Measurements from ENCODE around the gene CDK17. TPM values are rescaled to one million over a fixed set of nuclear protein-coding genes. Genes with fewer than 3 reads are reported as not detected.
"Not testable (repeated sequence)": the region's sequence is repeated elsewhere in the genome, so short reads cannot be mapped to it uniquely, and the experiment has no call there.

The CDK17 gene
- 10 to 100 TPM; 38.6 to 67.7 (median 51.6) TPM for polyA plus RNA-seq (ENCODE audit: insufficient read depth in 1 of 5, insufficient read length in 5 of 5, low replicate concordance in 1 of 5)
- long read RNA-seq, donor 1, partial matches to known transcripts, result 0 of 4 reads
- long read RNA-seq, donor 1, other reads (novel, unspliced or antisense), result 0 of 4 reads
- long read RNA-seq, donor 2, full-length matches to known transcripts, result 5 of 5 reads
- long read RNA-seq, donor 2, partial matches to known transcripts, result 0 of 5 reads
- long read RNA-seq, donor 2, other reads (novel, unspliced or antisense), result 0 of 5 reads
- long read RNA-seq, donor 3, full-length matches to known transcripts, result 4 of 4 reads
- long read RNA-seq, donor 3, partial matches to known transcripts, result 0 of 4 reads
- long read RNA-seq, donor 3, other reads (novel, unspliced or antisense), result 0 of 4 reads
- long read RNA-seq, donor 4, full-length matches to known transcripts, result 4 of 4 reads
- long read RNA-seq, donor 4, partial matches to known transcripts, result 0 of 4 reads
- long read RNA-seq, donor 4, other reads (novel, unspliced or antisense), result 0 of 4 reads
- long read RNA-seq, donor 5, full-length matches to known transcripts, result 8 of 16 reads
- long read RNA-seq, donor 5, partial matches to known transcripts, result 8 of 16 reads
- long read RNA-seq, donor 5, other reads (novel, unspliced or antisense), result 0 of 16 reads
- long read RNA-seq, donor 6, full-length matches to known transcripts, result 8 of 8 reads
- long read RNA-seq, donor 6, partial matches to known transcripts, result 0 of 8 reads
- long read RNA-seq, donor 6, other reads (novel, unspliced or antisense), result 0 of 8 reads
- long read RNA-seq, donor 7, full-length matches to known transcripts, result 7 of 7 reads
- long read RNA-seq, donor 7, partial matches to known transcripts, result 0 of 7 reads
- long read RNA-seq, donor 7, other reads (novel, unspliced or antisense), result 0 of 7 reads
- long read RNA-seq, donor 8, full-length matches to known transcripts, result 1 of 1 reads
- long read RNA-seq, donor 8, partial matches to known transcripts, result 0 of 1 reads
- long read RNA-seq, donor 8, other reads (novel, unspliced or antisense), result 0 of 1 reads

DNA sequence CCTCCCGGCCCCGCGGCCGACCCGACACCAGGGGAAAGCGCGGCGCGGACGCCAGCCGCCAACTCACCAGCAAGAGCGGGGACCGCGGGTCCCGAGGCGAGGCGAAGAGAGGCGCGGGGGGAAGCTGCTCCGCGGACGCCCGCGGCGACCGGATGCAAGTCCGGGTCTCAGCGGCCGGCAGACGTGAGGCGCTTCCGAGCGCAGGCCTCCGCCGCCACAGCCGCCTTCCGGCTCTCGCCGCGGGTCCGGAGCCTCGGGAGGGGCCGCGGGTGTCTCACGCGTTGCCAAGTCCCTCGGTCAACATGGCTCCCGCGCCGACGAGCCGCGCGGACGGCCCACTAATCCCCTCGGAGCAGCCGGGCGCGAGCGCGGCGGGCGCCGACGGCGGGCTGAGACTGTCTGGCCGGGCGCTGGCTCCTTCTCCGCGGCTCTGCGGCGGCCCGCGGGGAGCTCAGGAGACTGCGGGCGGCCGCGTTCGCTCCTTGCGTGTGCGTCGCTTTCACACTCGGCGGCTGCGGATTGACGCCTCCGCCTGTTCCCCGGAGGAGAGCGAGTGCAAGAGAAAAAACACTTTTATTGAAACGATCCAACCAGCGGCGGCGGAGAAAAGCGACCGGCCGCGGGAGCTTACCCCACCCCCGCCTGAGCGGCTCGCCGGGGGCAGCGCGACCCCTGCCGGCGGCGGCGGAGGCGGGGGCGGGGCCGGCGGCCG lies at the start of gene CDK17:
Gene CDK17 (minus strand): TSS at position 521 of the 712 bp plus-strand sequence. CDS start 65,603 bp downstream, outside the sequence.
- peak; percentile 87 for DNase-seq

DNA sequence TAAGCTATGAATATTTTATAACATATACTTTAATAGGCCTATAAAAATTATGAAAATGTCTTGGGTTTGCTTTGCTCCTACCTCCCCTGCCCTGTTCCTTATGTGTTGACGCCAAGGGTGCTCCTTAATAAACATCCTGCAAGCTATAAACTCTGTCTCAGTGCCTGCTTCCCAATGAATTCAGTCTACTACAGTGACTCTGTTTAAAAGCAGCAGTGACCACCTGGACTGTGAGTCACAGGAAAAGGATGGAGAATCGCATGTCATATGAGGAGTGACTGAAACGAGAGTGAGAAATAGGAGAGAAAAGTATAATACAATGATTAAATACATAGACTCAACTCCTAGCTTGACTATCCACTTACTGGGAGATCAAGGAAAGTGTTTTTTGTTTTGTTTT lies 48.1 kb upstream of the CDK17 start:
- DNase-seq, result no peak

DNA sequence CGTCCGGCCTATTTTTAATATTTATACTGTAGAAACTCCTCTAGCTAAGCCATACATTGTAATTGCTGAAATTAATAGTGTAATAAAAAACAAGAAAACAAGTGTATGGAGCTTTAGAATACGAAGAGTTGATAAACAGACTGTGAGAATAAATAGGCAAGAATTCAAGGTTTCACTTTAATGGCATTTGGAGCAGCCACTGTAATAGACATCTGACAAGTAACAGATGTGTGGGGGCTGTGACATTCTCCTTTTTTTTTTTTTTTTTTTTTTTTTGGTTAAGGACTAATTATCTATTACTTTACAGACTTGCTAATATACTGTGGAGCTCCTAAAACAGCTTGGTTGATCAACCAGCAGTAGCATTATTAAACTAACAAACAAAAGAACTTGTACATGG lies 47.0 kb upstream of the CDK17 start:
- DNase-seq, result no peak

DNA sequence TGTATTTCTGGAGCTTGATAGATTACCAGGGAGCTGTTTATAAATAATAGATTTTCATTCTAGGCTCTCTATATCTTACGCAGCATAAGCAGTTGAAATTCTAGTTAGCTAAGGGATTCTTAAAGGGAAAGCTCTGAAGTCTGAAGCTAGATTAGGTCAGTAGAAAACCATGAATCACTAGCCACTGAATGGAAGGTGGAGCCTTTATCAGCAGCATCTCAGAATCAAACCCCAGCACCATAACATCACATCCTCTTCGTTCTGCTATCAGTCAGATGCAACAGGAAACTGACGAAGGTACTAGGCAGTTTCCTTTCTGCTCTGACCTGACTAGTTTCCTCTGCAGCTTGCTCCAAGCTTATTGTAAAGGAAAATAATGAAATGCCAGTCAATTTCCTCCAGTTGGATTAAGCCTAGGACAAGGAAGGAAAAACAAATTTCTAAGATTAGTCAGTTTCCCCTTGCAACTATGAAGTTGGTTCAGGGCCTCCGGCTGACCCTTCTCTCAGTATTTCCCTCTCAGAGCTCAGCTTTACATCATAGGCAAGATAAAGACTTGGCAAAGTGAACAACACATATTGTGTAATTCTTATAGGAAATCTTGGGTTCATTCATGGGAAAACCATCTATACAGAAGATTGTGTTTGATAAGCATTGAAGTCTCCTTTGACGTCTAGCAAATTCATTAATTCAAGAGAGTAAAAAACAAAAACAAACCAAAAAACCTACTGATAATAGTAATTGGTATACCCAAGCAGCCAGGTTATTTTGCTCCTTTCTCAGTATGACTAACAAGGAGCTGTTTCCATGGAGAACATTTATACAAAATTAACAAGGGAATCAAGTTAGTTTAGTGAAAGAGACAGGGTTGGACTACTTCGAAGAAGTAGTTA lies 45.7 kb upstream of the CDK17 start:
- peak; percentile 57 to 71 for DNase-seq

DNA sequence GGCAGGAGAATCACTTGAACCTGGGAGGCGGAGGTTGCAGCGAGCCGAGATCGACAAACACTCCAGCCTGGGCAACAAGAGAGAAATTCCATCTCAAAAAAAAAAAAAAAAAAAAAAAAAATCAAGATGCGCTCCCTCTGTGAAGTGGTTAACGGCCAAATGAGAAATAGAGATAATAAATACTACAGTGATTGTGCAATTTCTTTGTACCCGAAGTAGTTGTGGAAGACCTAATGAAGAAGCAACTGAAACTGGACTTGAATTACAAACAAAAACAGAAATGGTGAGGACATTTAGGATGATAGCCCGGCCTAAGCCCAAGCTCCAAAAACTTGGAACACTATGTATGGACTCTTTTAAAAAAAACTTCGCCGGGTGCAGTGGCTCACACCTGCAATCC lies 44.2 kb upstream of the CDK17 start:
- no peak for DNase-seq

DNA sequence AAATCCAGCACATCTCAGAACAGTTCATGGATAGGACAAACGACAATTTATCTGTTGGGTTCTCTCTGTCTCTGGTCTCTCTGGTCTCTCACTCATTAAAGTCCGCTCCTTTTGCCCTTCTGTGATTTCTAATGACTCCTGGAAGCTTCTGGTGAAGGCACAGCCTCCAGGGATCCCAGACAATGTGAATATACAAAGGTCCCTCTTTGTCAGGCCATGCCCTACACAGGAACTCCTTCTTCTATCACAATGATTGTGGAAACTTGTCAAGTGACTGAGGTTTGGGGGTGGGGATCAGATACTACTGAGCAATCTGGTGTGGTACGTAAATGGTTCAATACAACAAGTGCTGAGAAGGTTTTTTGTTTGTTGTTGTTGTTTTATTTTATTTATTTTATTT lies 42.7 kb upstream of the CDK17 start:
- DNase-seq, result no peak

DNA sequence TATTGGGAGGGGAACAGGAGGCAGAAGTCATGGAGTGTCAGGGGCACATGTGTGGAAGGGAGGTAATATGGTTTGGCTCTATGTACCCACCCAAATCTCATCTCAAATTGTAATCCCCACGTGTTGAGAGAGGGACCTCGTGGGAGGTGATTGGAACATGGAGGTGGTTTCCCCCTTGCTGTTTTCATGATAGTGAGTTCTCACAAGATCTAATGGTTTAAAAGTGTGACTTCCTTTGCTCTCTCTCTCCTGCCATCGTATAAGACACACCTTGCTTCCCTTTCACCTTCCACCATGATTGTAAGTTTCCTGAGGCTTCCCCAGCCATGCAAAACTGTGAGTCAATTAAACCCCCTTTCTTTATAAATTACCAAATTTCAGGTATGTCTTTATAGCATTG lies 41.6 kb upstream of the CDK17 start:
- no peak for DNase-seq

DNA sequence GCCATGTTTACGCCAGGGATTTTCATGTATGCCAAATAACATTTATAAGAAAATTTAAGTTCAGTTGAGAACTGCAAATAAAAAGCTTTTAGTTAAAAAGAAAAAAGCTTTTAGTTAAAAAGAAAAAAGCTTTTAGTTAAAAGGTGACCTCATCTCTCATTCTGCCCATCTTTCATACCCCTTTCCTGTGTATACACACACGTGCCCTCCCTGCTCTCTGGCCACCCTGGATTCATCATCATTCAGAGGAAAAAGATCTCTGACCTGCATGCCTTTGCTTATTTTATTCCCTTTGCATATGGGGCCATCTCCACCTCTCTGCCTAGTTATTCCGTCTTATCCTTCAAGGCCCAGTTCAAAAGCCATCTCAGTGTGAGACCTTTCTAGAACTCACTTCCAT lies 38.1 kb upstream of the CDK17 start:
- DNase-seq, result no peak

DNA sequence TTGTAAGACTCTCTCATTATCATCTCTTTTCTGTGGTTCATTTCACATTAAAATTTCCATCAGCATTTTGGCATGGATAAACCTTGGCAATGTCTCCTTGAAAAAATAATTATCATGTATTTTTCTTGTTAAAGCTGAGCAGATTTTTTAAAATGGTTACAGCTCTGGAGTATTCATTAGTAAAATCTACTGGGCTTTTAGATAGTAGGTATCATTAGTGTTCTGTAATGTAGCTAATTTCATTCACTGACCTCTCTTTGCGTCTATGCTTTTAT lies 36.9 kb upstream of the CDK17 start:
- DNase-seq, result no peak

DNA sequence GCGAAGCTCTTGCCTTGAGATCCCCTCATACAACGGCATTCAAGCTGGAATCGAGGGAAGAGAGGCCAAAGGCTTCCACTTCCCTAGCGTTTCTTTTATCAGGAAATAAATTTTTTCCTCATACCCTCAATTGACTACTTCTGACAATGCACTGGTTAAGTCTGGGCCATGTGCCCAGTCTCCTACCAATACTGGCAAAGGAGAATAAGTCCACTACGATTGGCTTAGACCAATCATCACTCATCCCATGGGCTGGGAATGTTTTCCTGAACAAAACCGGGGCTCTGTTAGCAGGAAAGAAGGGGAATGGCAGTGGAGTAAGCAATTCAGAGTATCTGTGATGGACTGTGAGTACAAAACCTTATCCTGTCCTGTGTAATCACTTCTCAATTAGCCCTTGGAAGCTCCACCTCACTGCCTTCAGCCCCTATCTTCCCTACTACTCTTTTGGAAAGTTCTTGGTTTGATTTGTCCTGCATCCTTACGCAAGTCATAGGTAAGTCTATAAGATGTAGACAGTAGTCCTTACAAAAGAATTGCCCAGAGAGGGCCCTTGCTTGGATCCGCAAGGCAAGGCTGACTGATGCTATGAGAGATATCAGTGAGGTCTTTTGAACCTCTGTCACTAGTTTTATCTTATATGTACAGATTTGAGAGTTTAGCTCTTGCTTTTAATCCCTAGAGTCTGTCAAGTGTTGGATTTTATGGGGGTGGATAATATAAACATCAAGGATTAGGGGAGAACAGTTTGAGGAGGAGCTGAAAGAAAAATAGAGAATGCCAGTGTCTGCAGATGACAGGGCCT lies 36.3 kb upstream of the CDK17 start:
- no peak for DNase-seq

DNA sequence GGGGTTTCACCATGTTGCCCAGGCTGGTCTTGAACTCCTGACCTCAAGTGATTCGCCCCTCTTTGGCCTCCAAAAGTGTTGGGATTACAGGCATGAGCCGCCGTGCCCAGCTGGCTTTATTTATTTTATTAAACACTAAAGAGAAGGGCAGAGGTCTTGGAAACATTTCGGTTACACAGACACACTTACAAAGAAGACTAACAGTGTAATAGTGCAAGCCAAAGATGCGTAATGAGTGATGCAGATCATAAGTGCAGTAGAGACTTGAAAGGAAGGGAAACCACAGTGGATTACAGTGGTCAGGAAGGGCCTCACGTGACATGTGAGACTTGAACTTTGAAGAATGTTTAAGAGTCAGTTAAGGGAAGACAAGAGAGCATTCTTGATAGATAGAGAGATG lies 33.9 kb upstream of the CDK17 start:
- DNase-seq, result no peak

DNA sequence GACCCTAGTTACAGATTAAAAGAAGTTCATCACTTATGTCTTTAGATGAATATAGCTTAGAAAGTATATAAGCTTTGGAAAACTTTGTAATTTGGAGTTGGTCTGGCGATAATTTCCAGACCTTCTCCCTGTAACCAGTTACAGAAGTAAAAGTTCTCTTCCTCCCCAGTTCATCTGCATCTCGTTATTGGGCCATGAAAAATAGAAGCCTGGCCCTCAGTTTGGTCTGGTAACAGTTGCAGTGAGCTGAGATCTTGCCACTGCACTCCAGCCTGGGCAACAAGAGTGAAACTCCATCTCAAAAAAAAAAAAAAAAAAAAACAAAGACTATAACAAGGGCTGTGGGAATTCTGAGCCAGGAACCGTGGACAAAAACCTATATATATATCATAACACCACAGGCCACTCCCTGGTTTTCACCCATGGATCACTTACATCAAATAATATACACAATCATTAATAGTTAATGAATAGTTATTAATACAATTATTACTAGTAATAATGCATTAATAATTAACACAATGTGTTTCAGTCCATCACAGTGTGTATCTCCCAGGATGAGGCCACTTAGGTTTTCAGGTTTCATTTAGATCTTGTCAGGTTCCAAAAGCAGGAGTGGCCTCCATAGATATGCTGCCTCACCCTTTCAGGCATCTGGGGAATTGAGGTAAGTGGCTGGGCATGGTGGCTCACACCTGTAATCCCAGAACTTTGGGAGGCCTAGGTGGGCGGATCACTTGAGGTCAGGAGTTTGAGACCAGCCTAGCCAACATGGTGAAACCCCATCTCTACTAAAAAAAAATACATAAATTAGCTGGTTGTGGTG lies 32.5 kb upstream of the CDK17 start:
- DNase-seq, result not testable (repeated sequence)

DNA sequence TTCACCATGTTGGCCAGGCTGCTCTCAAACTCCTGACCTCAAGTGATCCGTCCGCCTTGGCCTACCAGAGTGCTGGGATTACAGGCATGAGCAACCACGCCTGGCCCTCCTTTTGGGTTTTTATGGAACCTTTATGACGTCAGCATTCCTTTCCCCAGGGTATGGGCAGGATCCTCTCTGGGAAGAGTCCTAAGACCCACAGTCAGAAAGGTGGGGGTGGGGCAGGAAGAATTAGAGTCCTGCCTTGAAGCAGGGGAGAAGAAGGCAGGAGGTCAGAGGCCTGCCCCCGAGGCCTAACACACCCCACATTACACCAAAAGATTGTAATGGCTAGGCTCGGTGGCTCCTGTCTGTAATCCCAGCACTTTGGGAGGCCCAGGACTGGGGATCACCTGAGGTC lies 30.8 kb upstream of the CDK17 start:
- DNase-seq, result no peak

DNA sequence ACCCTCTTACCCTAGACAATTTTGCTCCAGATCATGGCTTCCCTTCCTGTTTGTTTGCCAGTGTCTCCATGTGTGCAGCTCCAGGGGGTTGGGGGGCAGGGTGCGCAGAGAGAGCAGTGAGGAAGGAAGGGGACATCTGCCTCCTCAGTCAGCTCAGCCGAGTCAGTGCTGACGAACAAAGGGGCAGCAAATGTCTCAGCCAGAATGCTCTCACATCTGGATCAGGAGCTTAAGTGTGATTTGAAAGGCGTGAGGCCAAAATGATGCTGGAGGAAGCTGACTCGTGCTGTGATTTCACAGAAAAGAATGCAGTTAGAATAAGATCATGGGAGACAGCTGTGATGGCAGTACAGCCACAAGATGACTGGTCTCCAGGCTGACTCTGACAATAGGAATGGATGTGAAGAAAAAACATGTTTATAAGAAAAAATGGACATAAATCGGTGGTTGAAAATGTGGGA lies 27.1 kb upstream of the CDK17 start:
- peak; percentile 67 to 84 for DNase-seq

DNA sequence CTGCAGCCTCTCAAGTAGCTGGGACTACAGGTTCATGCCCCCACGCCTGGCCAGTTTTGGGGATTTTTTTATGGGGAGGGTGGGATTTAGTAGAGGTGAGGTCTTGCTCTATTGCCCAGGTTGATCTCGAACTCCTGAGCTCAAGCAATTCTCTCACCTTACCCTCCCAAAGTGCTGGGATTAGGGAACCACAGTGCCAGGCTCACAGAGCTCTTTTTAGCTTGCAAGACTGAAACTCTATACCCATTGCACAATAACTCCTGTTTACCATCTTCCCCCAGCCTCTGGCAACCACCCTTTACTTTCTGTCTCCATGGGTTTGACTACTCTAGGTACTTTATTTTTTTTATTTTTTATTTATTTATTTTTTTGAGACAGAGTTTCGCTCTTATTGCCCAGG lies 25.7 kb upstream of the CDK17 start:
- DNase-seq, result no peak

DNA sequence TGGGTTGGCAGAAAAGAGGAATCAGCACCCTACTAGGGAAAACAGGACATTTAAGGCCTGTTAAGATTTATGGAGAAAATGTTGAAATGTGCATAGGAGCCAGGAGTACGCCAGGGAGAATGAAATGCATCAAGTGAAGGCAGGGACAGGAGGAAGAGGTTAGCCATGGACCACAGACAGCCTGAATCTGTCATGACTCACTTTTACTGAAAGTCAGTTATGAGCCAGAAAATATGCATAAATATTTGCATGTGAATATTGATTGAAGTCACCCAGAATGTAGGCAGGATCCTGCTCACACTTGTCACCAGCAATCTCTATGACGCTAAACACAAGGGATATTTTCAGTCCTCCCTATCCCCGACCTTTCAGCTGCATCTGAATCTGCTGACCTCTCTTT lies 25.1 kb upstream of the CDK17 start:
- DNase-seq, result no peak

DNA sequence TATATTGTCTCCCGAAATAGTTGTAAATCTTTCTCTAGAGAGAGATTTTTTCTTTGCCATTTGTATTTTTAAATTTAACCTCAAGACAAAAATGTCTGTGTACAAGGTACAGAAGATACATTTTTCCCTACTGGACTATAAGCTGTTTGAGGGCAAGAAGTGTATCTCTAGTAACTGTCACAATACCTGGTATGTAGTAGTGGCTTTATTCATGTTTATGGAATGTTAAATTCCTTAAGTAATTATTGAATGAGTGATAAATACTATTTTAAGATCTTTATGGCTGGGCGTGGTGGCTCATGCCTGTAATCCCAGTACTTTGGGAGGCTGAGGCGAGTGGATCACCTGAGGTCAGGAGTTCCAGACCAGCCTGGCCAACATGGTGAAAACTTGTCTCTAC lies 24.4 kb upstream of the CDK17 start:
- DNase-seq, result no peak

DNA sequence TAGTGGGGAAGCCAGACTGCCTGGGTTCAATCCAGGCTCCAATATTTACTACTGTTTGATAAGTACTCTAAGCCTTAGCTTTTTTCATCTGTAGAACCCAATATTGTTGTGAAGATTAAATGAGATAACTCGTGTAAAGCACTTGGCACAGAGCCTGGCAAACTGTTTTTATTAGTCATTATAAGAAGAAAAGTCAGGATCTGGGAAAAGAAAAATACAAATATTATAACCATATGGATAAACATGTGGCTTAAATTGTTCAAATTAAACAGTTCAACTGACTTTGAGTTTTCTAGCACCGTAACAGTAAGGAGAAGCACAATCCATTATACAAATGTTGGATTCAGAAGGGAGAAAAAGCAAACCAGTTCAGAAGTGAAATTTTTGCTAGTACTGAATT lies 22.0 kb upstream of the CDK17 start:
- no peak for DNase-seq

DNA sequence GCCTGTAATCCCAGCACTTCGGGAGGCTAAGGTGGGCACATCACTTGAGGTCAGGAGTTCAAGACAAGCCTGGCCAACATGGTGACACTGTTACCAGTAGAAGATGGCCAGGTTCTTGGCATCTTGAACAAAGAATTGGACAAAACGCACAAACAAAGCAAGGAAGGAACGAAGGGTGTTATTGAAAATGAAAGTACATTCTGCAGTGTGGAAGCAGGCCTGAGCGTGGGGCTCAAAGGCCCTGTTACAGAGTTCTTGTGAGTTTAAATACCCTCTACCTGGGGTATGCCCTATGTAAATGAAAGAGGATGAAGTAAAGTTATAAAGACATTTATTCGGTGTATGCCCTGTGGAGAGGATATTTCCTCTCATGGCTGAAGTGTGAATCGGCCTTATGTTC lies 20.8 kb upstream of the CDK17 start:
- DNase-seq, result no peak
